Spleen (tissue), 11 donors: Measurements from ENCODE around the gene HAUS7. TPM values are rescaled to one million over a fixed set of nuclear protein-coding genes. Genes with fewer than 3 reads are reported as not detected.
A peak's percentile ranks its signal among the peaks of the same experiment; 100 is the strongest.

Experiments used
- DNase-seq: peaks from one replicate; pipeline ENCODE4 v3.0.0-alpha.2; 2020
- H3K27ac ChIP-seq, 8 donors: fragments of 200-600 bp; sonication (generic) in 7 of 8; 1 replicate in 4 of 8; 2 replicates in 4 of 8; pipeline versions ENCODE4 v1.5.0 to v1.8.0; 2016 to 2021; ENCODE audit warnings: inconsistent platforms in 4 of 8, mild to moderate bottlenecking in 4 of 8, moderate library complexity in 1 of 8
- H3K27me3 ChIP-seq, 7 donors: fragments of 200-600 bp; sonication (generic) in 6 of 7; replicated peaks in 1 of 7; 1 replicate in 4 of 7; 2 replicates in 3 of 7; pipeline versions ENCODE4 v1.5.0 to v1.8.0; 2016 to 2021; ENCODE audit warnings: inconsistent platforms in 3 of 7, mild to moderate bottlenecking in 1 of 7
- H3K36me3 ChIP-seq, 6 donors: fragments of 200-600 bp; sonication (generic) in 5 of 6; 1 replicate in 4 of 6; 2 replicates in 2 of 6; pipeline versions ENCODE4 v1.5.0 to v1.8.0; 2016 to 2021; ENCODE audit warnings: inconsistent platforms in 2 of 6
- H3K4me1 ChIP-seq, 6 donors: fragments of 200-600 bp; sonication (generic) in 5 of 6; 1 replicate in 3 of 6; 2 replicates in 3 of 6; pipeline versions ENCODE4 v1.5.0 to v1.8.0; 2016 to 2021; ENCODE audit warnings: inconsistent platforms in 3 of 6
- H3K4me3 ChIP-seq, 8 donors: fragments of 200-600 bp; sonication (generic) in 7 of 8; 1 replicate in 4 of 8; 2 replicates in 4 of 8; pipeline versions ENCODE4 v1.5.0 to v1.8.0; 2016 to 2021; ENCODE audit warnings: inconsistent platforms in 4 of 8, mild to moderate bottlenecking in 4 of 8, moderate library complexity in 2 of 8
- H3K9me3 ChIP-seq, 8 donors: fragments of 200-600 bp; sonication (generic) in 7 of 8; 1 replicate in 4 of 8; 2 replicates in 4 of 8; pipeline versions ENCODE4 v1.5.0 to v1.8.0; 2016 to 2021; ENCODE audit warnings: inconsistent platforms in 4 of 8
- CTCF ChIP-seq, 11 experiments: fragments of 200-600 bp in 7 of 11; fragments of 450-650 bp in 4 of 11; sonication (generic) in 4 of 11; IDR thresholded peaks in 8 of 11; conservative IDR thresholded peaks in 3 of 11; 1 replicate in 7 of 11; 2 replicates in 4 of 11; pipeline versions ENCODE4 v1.4.0 to v1.8.0; 2016 to 2021; ENCODE audit warnings: antibody characterized with exemption in 11 of 11, inconsistent platforms in 4 of 11, mild to moderate bottlenecking in 1 of 11
- POLR2A ChIP-seq, 3 donors: fragments of 450-650 bp; IDR thresholded peaks; one replicate each; pipeline ENCODE4 v1.5.1; 2017; ENCODE audit warnings: antibody characterized with exemption in 3 of 3, mild to moderate bottlenecking in 1 of 3
- POLR2AphosphoS5 ChIP-seq, 3 donors: sonication (generic); formaldehyde crosslinking; IDR thresholded peaks; one replicate each; pipeline ENCODE4 v1.5.1; 2017; ENCODE audit warnings: antibody characterized with exemption in 3 of 3
- WGBS, 5 donors: extraction: QIAGEN DNeasy Blood & Tissue Kit in 3 of 5; methylation state at CpG; one replicate each; pipeline versions ENCODE4 v1.1.5 to v1.1.7; 2013 to 2018; 5-methylcytosine and 5-hydroxymethylcytosine counted together
- intact Hi-C: fragments of 100-400 bp; cut with DNase I; formaldehyde crosslinking; loops from one replicate; pipeline ENCODE4 v1.15.0; 2023; ENCODE audit warnings: low total_unique reads
- polyA plus RNA-seq, 3 donors: library from polyadenylated mRNA; stranded (reverse); fragments of 200-250 nt; gene quantifications; one replicate each; pipeline ENCODE4 v1.2.1, GENCODE V29; 2013
- total RNA-seq, 7 donors: library from RNA; depleted of rRNA in 3 of 7; stranded (reverse); fragments of >200 nt in 3 of 7; fragmentation: NEBNext Ultra II Directional in 4 of 7; extraction: Animal tissue kit (Norgen Biotek cat#: 25700) in 4 of 7; gene quantifications; one replicate each; pipeline versions ENCODE4 v1.1.0 to v1.2.1, GENCODE V29; 2016 to 2021
- donor health status: healthy with polysubstance abuse.
- donor health status: DM: no; HTN: no; CAD: no; lungs with moderate emphysema.
- donor health status: DM: no; HTN: no; CAD: no.
- donor health status: Bipolar disorder and iron deficiency.
- donor health status: healthy.
- donor health status: DM: no; HTN: no; CAD: no.
- donor health status: DM: yes; HTN: yes; CAD: no.

Gene HAUS7
- total and polyA plus RNA-seq, 10 donors: 23.6 to 83.7 (median 34.5) TPM

- peaks cover 0 to 33% (median 0%) of the 10 kb centered on the region in 7 donors for H3K27me3 ChIP-seq
- DNase-seq: no peak
- TF ChIP-seq POLR2A (IDR thresholded peaks at IDR 0.05) (no peak), POLR2AphosphoS5 (IDR thresholded peaks at IDR 0.05) (peak in 1 of 3 donors; percentile 10)
- intact Hi-C loops: no loop called here
- H3K9me3 ChIP-seq: no peaks in the 10 kb centered on the region
- 82 to 96% (median 86%) methylated on average over 4 to 14 of the region's 14 CpGs for WGBS, 5 donors
- H3K4me3 ChIP-seq: no peak overlapping the region
- H3K27ac ChIP-seq: no peak overlapping the region
- H3K4me1 ChIP-seq: peaks cover 0 to 6% (median 0%) of the 10 kb centered on the region in 6 donors
- H3K36me3 ChIP-seq: no peaks in the 10 kb centered on the region
Measured at GRCh38 chrX:153509592-153509991, 39.2 kb upstream of the HAUS7 start.

DNA sequence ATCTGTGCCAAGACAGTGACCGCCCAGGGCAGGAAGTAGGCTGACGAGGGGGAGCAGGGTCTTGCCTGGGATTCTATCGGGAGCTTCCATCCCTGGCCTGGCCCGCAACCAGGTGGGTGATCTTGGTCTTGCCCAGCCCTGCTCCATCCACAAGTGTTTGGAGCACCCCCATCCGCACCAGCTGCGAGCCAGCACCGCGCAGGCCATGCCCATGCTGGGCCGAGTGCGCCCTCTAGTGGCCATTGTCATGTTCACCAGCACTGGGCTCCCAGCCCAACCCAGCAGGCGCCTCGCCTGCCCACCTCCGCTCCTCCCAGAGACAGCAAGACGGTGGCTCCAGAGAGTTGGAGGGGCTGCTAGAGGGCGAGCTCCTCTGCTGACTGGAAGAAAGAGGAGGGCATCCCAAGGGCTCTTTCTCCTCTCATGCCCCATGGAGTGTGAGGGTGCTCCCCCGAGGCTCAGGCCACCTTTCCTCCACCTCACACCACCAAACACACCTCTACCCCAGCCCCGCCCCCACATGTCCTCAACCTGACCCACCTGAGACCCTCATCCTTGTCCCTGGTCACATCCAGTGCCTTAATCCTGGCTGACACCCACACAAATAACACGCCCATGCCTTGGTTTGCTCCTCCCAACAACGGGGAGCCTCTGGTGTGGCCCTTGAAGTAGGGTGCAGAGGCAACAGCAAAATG is 37.3 kb upstream of the HAUS7 start:
- Histone ChIP-seq H3K36me3 (no peaks in the 10 kb centered on the region), H3K27me3 (peaks cover 0 to 33% (median 0%) of the 10 kb centered on the region in 7 donors), H3K27ac (no peak overlapping the region), H3K4me3 (no peak overlapping the region), H3K9me3 (no peaks in the 10 kb centered on the region), H3K4me1 (peaks cover 0 to 6% (median 0%) of the 10 kb centered on the region in 6 donors)
- intact Hi-C loops: no loop called here
- TF ChIP-seq POLR2AphosphoS5 (IDR thresholded peaks at IDR 0.05) (peak in 2 of 3 donors; percentile 53 to 74), POLR2A (IDR thresholded peaks at IDR 0.05) (no peak), CTCF (IDR thresholded peaks at IDR 0.05 in 8 of 11, conservative IDR thresholded peaks at IDR 0.05 in 3 of 11) (peak; percentile 71 to 92 (median 86))
- peak; percentile 96 for DNase-seq
- 18 to 82% (median 26%) methylated on average over 3 to 19 of the region's 19 CpGs for WGBS, 5 donors

GRCh38 chrX:153505361-153505760 is 35.0 kb upstream of the HAUS7 start:
- Histone ChIP-seq H3K27ac (no peak overlapping the region), H3K27me3 (peaks cover 0 to 31% (median 0%) of the 10 kb centered on the region in 7 donors), H3K36me3 (no peaks in the 10 kb centered on the region), H3K9me3 (no peaks in the 10 kb centered on the region), H3K4me1 (peaks cover 0 to 6% (median 0%) of the 10 kb centered on the region in 6 donors), H3K4me3 (no peak overlapping the region)
- DNase-seq: no peak
- WGBS, 5 donors: 75 to 87% (median 84%) methylated on average over 9 to 18 of the region's 18 CpGs
- no peak for TF ChIP-seq POLR2A (IDR thresholded peaks at IDR 0.05)
- TF ChIP-seq POLR2AphosphoS5 (IDR thresholded peaks at IDR 0.05): no peak
- no peak for TF ChIP-seq CTCF (IDR thresholded peaks at IDR 0.05 in 8 of 11, conservative IDR thresholded peaks at IDR 0.05 in 3 of 11)
- intact Hi-C loops: no loop called here

DNA sequence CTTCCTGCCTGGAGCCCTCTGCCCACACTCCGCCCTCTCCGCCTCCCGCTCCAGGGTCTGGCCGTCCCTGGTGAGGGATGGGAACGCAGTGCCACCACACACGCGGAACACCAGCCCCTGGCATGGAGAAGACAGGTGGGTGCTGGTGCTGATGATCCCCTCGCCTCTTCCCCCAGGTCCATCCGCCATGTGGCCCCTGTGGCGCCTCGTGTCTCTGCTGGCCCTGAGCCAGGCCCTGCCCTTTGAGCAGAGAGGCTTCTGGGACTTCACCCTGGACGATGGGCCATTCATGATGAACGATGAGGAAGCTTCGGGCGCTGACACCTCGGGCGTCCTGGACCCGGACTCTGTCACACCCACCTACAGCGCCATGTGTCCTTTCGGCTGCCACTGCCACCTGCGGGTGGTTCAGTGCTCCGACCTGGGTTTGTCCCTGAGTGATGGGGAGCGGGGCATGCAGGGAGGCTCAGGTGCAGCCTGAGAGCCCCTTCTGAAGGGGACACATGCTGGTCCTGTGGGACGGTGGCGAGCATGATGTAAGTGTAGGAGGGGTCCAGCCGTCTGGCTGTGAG is 34.2 kb upstream of the HAUS7 start:
- Histone ChIP-seq H3K36me3 (no peaks in the 10 kb centered on the region), H3K4me3 (no peak overlapping the region), H3K27ac (no peak overlapping the region), H3K4me1 (peaks cover 0 to 6% (median 0%) of the 10 kb centered on the region in 6 donors), H3K9me3 (no peaks in the 10 kb centered on the region), H3K27me3 (peaks cover 0 to 26% (median 0%) of the 10 kb centered on the region in 7 donors)
- DNase-seq: no peak
- WGBS, 5 donors: 77 to 84% (median 81%) methylated on average over 20 to 26 of the region's 26 CpGs; no CpG with 5 or more reads in 1 of the 5 donors
- intact Hi-C loops: no loop called here
- TF ChIP-seq POLR2AphosphoS5 (IDR thresholded peaks at IDR 0.05) (peak in 1 of 3 donors; percentile 58), CTCF (IDR thresholded peaks at IDR 0.05 in 8 of 11, conservative IDR thresholded peaks at IDR 0.05 in 3 of 11) (no peak)
